ENCODE data around the gene DRGX. TPM values are rescaled to one million over a fixed set of nuclear protein-coding genes. Genes with fewer than 3 reads are reported as not detected.
A peak's percentile ranks its signal among the peaks of the same experiment; 100 is the strongest.

The DRGX gene
- total and polyA plus RNA-seq, 2 experiments from 2014 or later, result not detected

GRCh38 chr10:49407552-49408137 lies 11.8 kb upstream of the DRGX start:
- Histone ChIP-seq H3K27me3 (peaks cover 71% of the 10 kb centered on the region), H3K4me3 (no peak overlapping the region), H3K9me3 (ENCODE audit: low read depth) (no peaks in the 10 kb centered on the region), H3K27ac (no peak overlapping the region), H3K36me3 (no peaks in the 10 kb centered on the region), H3K4me1 (ENCODE audit: low read depth) (no peaks in the 10 kb centered on the region)
- TF ChIP-seq, protein P1, sequence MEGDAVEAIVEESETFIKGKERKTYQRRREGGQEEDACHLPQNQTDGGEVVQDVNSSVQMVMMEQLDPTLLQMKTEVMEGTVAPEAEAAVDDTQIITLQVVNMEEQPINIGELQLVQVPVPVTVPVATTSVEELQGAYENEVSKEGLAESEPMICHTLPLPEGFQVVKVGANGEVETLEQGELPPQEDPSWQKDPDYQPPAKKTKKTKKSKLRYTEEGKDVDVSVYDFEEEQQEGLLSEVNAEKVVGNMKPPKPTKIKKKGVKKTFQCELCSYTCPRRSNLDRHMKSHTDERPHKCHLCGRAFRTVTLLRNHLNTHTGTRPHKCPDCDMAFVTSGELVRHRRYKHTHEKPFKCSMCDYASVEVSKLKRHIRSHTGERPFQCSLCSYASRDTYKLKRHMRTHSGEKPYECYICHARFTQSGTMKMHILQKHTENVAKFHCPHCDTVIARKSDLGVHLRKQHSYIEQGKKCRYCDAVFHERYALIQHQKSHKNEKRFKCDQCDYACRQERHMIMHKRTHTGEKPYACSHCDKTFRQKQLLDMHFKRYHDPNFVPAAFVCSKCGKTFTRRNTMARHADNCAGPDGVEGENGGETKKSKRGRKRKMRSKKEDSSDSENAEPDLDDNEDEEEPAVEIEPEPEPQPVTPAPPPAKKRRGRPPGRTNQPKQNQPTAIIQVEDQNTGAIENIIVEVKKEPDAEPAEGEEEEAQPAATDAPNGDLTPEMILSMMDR (IDR thresholded peaks at IDR 0.05; ENCODE audit: low read depth, low read length), result peak; percentile 98
- peak; percentile 84 to 86 for DNase-seq (ENCODE audit: low read depth in 1 of 2, low spot score in 1 of 2)

- DNase-seq (ENCODE audit: low read depth in 1 of 2, low spot score in 1 of 2), result no peak
- Histone ChIP-seq H3K9me3 (ENCODE audit: low read depth) (no peaks in the 10 kb centered on the region), H3K27ac (no peak overlapping the region), H3K27me3 (peaks cover 71% of the 10 kb centered on the region), H3K36me3 (no peaks in the 10 kb centered on the region), H3K4me3 (no peak overlapping the region), H3K4me1 (ENCODE audit: low read depth) (no peaks in the 10 kb centered on the region)
- TF ChIP-seq, protein P1 (IDR thresholded peaks at IDR 0.05; ENCODE audit: low read depth, low read length), result no peak
Observed at GRCh38 chr10:49407151-49407550, 11.3 kb upstream of the DRGX start.

GRCh38 chr10:49404321-49404878 lies 8.5 kb upstream of the DRGX start:
- peaks cover 71% of the 10 kb centered on the region for H3K27me3 ChIP-seq
- DNase-seq (ENCODE audit: low read depth in 1 of 2, low spot score in 1 of 2), result no peak
- H3K27ac ChIP-seq, result no peak overlapping the region
- no peaks in the 10 kb centered on the region for H3K4me1 ChIP-seq (ENCODE audit: low read depth)
- H3K36me3 ChIP-seq, result no peaks in the 10 kb centered on the region
- H3K9me3 ChIP-seq (ENCODE audit: low read depth), result no peaks in the 10 kb centered on the region
- TF ChIP-seq, protein P1 (IDR thresholded peaks at IDR 0.05; ENCODE audit: low read depth, low read length), result no peak
- no peak overlapping the region for H3K4me3 ChIP-seq

GRCh38 chr10:49403363-49403762 lies 7.5 kb upstream of the DRGX start:
- no peaks in the 10 kb centered on the region for H3K9me3 ChIP-seq (ENCODE audit: low read depth)
- no peak for DNase-seq (ENCODE audit: low read depth in 1 of 2, low spot score in 1 of 2)
- H3K27ac ChIP-seq, result no peak overlapping the region
- no peaks in the 10 kb centered on the region for H3K4me1 ChIP-seq (ENCODE audit: low read depth)
- no peak overlapping the region for H3K4me3 ChIP-seq
- H3K27me3 ChIP-seq, result peaks cover 79% of the 10 kb centered on the region
- TF ChIP-seq, protein P1 (IDR thresholded peaks at IDR 0.05; ENCODE audit: low read depth, low read length), result no peak
- H3K36me3 ChIP-seq, result no peaks in the 10 kb centered on the region

DNA sequence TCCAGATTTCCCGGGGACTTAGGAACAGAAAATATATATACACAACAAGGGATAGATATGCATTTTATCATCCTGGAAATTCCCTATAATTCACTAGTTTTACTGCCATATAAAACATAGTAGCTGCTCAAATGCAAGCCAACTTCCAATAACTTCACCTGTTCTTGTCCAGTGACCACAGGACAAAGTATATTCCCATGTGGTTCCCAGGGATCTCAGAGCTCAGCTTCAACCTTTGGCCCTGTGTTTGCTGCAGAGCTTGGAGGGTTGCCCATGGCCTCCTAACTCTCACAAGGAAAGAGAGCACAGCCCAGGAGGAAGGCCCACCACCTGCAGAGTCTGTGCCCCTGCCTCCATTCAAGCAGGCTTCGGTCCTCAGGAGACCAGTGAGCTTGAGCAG lies 4.5 kb upstream of the DRGX start:
- no peak overlapping the region for H3K4me3 ChIP-seq
- no peak for DNase-seq (ENCODE audit: low read depth in 1 of 2, low spot score in 1 of 2)
- no peaks in the 10 kb centered on the region for H3K4me1 ChIP-seq (ENCODE audit: low read depth)
- no peak overlapping the region for H3K27ac ChIP-seq
- TF ChIP-seq, protein P1 (IDR thresholded peaks at IDR 0.05; ENCODE audit: low read depth, low read length), result no peak
- H3K36me3 ChIP-seq, result no peaks in the 10 kb centered on the region
- H3K27me3 ChIP-seq, result peaks cover 100% of the 10 kb centered on the region
- no peaks in the 10 kb centered on the region for H3K9me3 ChIP-seq (ENCODE audit: low read depth)

All from cardiac muscle cell (in vitro differentiated cells and primary cell).